Muscle of arm (tissue), 12 donors: Measurements from ENCODE around the gene NT5DC4. TPM values are rescaled to one million over a fixed set of nuclear protein-coding genes. Genes with fewer than 3 reads are reported as not detected.

Experiments used
- DNase-seq: peaks from one replicate; pipeline ENCODE4 v3.0.0-alpha.2; 2013
- polyA plus RNA-seq, 12 donors: library from polyadenylated mRNA; unstranded; fragments of 120-200 nt; gene quantifications; one replicate each; pipeline ENCODE4 v1.2.1, GENCODE V29; 2013; ENCODE audit not compliant: insufficient read length in 12 of 12

NT5DC4 gene
- polyA plus RNA-seq, 12 donors, result 1.5 TPM; not detected in 11

GRCh38 chr2:112784199-112785189 lies 63.7 kb downstream of the NT5DC4 start, which contains the start of gene IL1A:
TSS of gene IL1A (minus strand) at chr2:112784493. CDS start at chr2:112783770, 723 bp downstream.
- DNase-seq, result no peak

- DNase-seq, result no peak
Measured at GRCh38 chr2:112787294-112787693, 66.5 kb downstream of the NT5DC4 start.

DNA sequence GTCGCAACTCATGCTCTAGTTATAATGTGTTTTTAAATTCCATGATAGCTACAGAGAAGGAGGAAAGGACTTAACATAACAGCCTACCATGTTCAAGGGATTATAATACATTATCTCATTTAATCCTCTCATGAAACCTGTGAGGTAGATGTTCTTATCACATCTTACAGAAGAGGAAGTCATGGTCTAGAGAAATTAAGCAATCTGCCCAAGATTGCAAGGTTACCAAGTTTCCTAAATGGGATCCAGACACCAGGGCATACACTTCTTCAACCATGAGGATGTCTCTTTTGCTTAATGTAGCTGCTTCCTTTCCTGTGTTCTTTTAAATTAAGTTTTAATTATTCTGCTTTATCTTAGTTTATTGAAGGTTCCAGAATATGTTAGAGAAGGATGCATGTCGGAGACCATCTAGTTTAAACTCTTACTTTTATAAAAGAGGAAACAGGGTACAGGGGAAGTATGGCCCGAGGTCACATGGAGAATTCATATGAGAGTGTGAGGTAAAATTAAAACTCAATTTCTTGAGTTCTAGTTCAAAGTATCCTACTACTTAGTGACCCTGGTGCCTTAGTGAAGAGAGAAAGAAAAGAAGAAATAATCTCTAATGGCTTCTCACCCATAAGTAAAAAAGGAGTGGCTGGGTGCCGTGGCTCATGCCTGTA lies 67.0 kb downstream of the NT5DC4 start:
- no peak for DNase-seq

DNA sequence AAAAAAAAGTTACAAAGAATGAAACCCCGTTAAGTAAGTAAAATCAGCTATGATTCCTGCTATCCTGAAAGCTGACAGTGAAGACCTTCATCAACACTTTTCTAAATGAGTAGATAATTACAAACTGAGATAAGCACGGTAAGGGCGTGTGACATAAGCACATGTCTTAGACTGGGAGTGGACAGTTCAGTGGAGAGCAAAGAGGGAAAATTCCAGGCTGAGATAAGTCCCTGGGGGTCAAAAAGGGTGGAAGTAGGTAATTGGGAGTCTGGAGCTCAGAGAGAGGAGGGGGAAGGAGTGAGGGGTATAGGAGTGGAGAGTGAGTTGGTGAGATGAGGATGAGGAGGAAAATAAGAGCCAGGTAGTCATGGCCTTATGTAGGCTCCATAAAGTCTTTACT lies 67.8 kb downstream of the NT5DC4 start:
- DNase-seq, result no peak

Other genes with a start within 250 kb of the NT5DC4 start
- gene TTL, start 238.9 kb upstream of the NT5DC4 start, polyA plus RNA-seq, result 10 to 100 TPM in 11 of 12 donors, not detected in 1; 26.2 to 46.7 (median 42.0) TPM
- 10 to 100 TPM in 10 of 12 donors, 1 to 10 TPM in 1, not detected in 1; 9.9 to 17.7 (median 14.8) TPM for gene POLR1B, start 178.6 kb upstream of the NT5DC4 start, polyA plus RNA-seq
- gene CHCHD5, start 136.4 kb upstream of the NT5DC4 start, polyA plus RNA-seq, result 10 to 100 TPM in 11 of 12 donors, not detected in 1; 18.1 to 56.7 (median 23.9) TPM
- gene SLC20A1, start 75.1 kb upstream of the NT5DC4 start, polyA plus RNA-seq, result 10 to 100 TPM in 11 of 12 donors, not detected in 1; 17.4 to 31.1 (median 24.8) TPM
- 10 to 100 TPM in 5 of 12 donors, 1 to 10 TPM in 6, not detected in 1; 6.1 to 22.5 (median 9.8) TPM for gene CKAP2L, start 43.6 kb downstream of the NT5DC4 start, polyA plus RNA-seq
- under 1 TPM in 3 of 12 donors, not detected in 9; 0.08 to 0.28 (median 0.18) TPM for gene IL1A, start 63.5 kb downstream of the NT5DC4 start, polyA plus RNA-seq
- gene IL1B, start 115.8 kb downstream of the NT5DC4 start, polyA plus RNA-seq, result 1 to 10 TPM in 4 of 12 donors, under 1 TPM in 6, not detected in 2; 0.37 to 7.8 (median 0.58) TPM
- not detected for gene IL37, start 190.1 kb downstream of the NT5DC4 start, polyA plus RNA-seq